Measurements from ENCODE around the gene PPP4R4. TPM values are rescaled to one million over a fixed set of nuclear protein-coding genes. Genes with fewer than 3 reads are reported as not detected.

Gene PPP4R4
- total RNA-seq: 10 to 100 TPM; 24.3 to 26.7 TPM
- 15.8 TPM for polyA plus RNA-seq (ENCODE audit: insufficient read depth, low read depth, low replicate concordance)
- long read RNA-seq, donor 1: 0 reads
- long read RNA-seq, donor 2: 0 reads

GRCh38 chr14:94173885-94174603 lies at the start of gene PPP4R4:
PPP4R4 (plus strand) TSS chr14:94174322; CDS start chr14:94174466, 144 bp downstream.
- H3K27ac ChIP-seq: peak within 1 kb of the TSS; percentile 88 to 93
- H3K27me3 ChIP-seq: no peaks in the 10 kb centered on the region
- H3K4me1 ChIP-seq: peaks cover 4% of the 10 kb centered on the region
- WGBS, 2 donors: 0 to 1% methylated on average over 3 to 49 of the region's 84 CpGs
- H3K4me3 ChIP-seq: peak within 1 kb of the TSS; percentile 76 to 82
- H3K36me3 ChIP-seq (ENCODE audit: low read depth, missing control alignments): no peaks in the 10 kb centered on the region
- intact Hi-C loops (cut with DNase I; ENCODE audit: low total_unique reads): no loop called here
- no peaks in the 10 kb centered on the region for H3K9me3 ChIP-seq
- peak; percentile 93 for DNase-seq
- TF ChIP-seq POLR2A (IDR thresholded peaks at IDR 0.05): no peak

GRCh38 chr14:94124582-94125377 lies 49.3 kb upstream of the PPP4R4 start:
- Histone ChIP-seq H3K4me1 (no peaks in the 10 kb centered on the region), H3K36me3 (ENCODE audit: low read depth, missing control alignments) (no peaks in the 10 kb centered on the region), H3K4me3 (no peak overlapping the region), H3K27me3 (no peaks in the 10 kb centered on the region), H3K9me3 (no peaks in the 10 kb centered on the region), H3K27ac (no peak overlapping the region)
- intact Hi-C loops (cut with DNase I; ENCODE audit: low total_unique reads): no loop called here
- peak; percentile 9 for DNase-seq
- TF ChIP-seq POLR2A (IDR thresholded peaks at IDR 0.05) (no peak), CTCF (IDR thresholded peaks at IDR 0.05) (no peak)
- 82 to 88% methylated on average over 9 of the region's 9 CpGs for WGBS, 2 donors

GRCh38 chr14:94125659-94126418 lies 48.3 kb upstream of the PPP4R4 start:
- H3K27ac ChIP-seq: no peak overlapping the region
- DNase-seq: peak; percentile 11
- no peaks in the 10 kb centered on the region for H3K27me3 ChIP-seq
- no peaks in the 10 kb centered on the region for H3K36me3 ChIP-seq (ENCODE audit: low read depth, missing control alignments)
- no peak for TF ChIP-seq POLR2A (IDR thresholded peaks at IDR 0.05)
- no peaks in the 10 kb centered on the region for H3K9me3 ChIP-seq
- intact Hi-C loops (cut with DNase I; ENCODE audit: low total_unique reads): no loop called here
- no peak overlapping the region for H3K4me3 ChIP-seq
- no peaks in the 10 kb centered on the region for H3K4me1 ChIP-seq
- 89 to 90% methylated on average over 6 of the region's 6 CpGs for WGBS, 2 donors

GRCh38 chr14:94126419-94126677 lies 47.8 kb upstream of the PPP4R4 start:
- Histone ChIP-seq H3K9me3 (no peaks in the 10 kb centered on the region), H3K27ac (no peak overlapping the region), H3K36me3 (ENCODE audit: low read depth, missing control alignments) (no peaks in the 10 kb centered on the region), H3K27me3 (no peaks in the 10 kb centered on the region), H3K4me1 (no peaks in the 10 kb centered on the region), H3K4me3 (no peak overlapping the region)
- intact Hi-C loops (cut with DNase I; ENCODE audit: low total_unique reads): no loop called here
- TF ChIP-seq CTCF (IDR thresholded peaks at IDR 0.05) (no peak), POLR2A (IDR thresholded peaks at IDR 0.05) (no peak)
- WGBS, 2 donors: 80 to 88% methylated on average over 1 of the region's 1 CpG
- DNase-seq: no peak

- DNase-seq: no peak
- 79 to 83% methylated on average over 5 of the region's 5 CpGs for WGBS, 2 donors
- H3K4me1 ChIP-seq: no peaks in the 10 kb centered on the region
- intact Hi-C loops (cut with DNase I; ENCODE audit: low total_unique reads): no loop called here
- H3K27me3 ChIP-seq: no peaks in the 10 kb centered on the region
- H3K27ac ChIP-seq: no peak overlapping the region
- TF ChIP-seq CTCF (IDR thresholded peaks at IDR 0.05) (no peak), POLR2A (IDR thresholded peaks at IDR 0.05) (no peak)
- H3K9me3 ChIP-seq: no peaks in the 10 kb centered on the region
- H3K4me3 ChIP-seq: no peak overlapping the region
- no peaks in the 10 kb centered on the region for H3K36me3 ChIP-seq (ENCODE audit: low read depth, missing control alignments)
These were observed 47.3 kb upstream of the PPP4R4 start for GRCh38 chr14:94126800-94127199.

Measured in testis (tissue), 5 donors.